GM18526 (cell line): ENCODE results near the gene IQCK.

Source experiments
- POLR2A ChIP-seq: IDR thresholded peaks from 3 replicates; pipeline ENCODE4 v1.6.1; 2011; ENCODE audit not compliant: insufficient read length; ENCODE audit errors: extremely low read depth

IQCK gene

DNA sequence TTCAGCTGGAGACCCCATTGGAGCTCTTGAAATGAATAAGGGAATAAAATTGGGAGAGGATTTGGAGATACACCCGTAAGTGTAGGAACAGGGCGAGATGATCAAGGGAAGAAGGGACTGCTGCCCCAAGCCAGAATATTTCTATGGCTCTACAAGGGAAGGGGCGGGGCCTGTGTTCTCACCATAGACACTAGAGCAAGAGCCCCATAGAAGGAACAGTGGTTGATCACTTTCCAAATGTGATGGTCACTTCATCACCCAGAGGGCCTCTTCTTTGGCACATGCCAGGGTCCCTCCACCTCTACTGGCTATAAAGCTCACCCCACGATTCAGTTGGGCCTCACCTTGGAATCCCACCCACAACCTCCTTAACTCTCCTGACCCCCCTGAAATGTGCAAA lies 141.5 kb downstream of the IQCK start:
- no peak for TF ChIP-seq POLR2A

DNA sequence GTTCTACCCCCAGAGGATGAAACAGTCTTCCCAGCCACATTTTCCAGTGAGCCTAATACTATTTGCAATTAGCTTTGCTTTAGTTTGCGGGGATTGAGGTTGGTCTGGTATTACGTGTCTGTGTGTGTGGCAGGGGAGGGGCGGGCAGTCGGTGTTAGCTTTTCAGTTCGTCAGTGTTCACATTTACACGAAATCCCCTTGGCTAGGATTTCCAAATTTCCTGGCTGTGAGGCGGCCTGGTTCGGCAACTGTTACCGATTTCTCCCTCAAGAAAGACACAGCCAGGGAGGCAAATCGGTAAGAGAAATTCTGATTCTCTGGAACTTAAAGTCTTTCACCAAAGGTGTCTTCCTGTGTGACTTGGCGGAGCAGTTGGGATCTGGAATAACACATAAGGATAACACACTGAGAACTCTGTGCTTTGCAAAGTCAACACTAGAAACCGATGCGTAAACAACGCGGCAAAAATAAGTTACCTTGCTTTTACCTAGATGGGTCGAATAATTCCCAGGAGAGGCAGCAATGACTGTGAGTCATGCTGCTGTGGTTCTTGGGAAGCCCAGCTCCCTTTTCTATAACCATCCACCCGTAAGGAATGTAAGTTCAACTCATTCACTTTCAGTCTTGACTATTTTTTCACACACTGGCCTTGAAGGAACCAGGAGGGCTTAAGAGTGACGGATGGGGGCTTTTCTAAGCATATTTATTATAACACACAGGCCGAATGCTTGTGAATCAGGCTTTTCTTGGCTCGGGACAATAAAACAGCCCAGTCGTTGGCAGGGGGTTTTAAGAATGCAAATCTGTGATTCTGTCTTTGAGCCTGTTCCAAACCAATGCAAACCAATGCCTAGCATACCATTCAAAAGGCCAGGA lies 142.3 kb downstream of the IQCK start:
- TF ChIP-seq POLR2A, result no peak

DNA sequence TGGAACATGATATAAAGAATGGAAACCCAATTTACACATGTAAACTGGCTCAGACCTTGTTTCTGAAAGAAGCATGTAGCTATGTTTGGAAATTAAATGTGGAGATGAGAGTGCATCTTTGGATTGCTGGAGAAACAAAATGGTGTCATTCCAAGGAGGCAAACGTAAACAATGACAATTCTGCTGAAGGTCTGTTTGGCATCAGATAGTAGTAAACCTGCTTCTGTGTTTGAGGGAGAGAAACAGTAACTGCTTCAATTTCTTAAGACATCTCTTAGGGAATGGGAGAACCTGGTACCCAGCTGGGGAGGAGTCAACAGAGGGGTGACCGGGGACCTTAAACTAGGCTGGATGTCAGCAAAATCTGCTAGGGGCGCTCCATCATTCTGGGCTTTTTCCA lies 143.1 kb downstream of the IQCK start:
- TF ChIP-seq POLR2A, result no peak

DNA sequence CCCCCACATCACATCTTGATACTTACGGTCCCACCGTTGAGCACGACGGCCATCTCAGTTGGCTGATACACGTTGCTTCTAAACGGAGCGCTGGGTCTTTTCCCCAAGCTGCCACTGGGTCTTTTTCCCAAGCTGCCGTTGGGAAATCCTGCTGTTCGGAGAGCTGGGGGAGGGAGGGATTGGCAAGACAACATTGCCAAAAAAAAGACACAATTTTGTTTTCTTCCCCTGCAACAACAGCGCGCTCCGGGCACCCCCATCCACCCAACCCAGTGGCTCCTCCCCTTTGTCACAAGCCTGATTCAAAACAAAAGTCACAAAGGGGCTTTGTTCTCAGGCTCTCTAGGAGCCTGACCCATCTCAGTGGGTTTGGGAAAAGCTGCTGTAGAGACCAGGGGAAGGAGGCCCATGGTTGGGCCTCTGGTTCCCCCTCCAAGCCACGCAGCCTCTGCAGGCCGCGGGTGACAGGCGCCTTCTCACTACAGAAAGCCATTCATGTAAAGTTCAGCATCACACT lies 143.8 kb downstream of the IQCK start:
- TF ChIP-seq POLR2A, result no peak

- no peak for TF ChIP-seq POLR2A
Observed at GRCh38 chr16:19863990-19864389, 145.9 kb downstream of the IQCK start.

GRCh38 chr16:19864566-19864965 lies 146.5 kb downstream of the IQCK start:
- TF ChIP-seq POLR2A, result no peak

DNA sequence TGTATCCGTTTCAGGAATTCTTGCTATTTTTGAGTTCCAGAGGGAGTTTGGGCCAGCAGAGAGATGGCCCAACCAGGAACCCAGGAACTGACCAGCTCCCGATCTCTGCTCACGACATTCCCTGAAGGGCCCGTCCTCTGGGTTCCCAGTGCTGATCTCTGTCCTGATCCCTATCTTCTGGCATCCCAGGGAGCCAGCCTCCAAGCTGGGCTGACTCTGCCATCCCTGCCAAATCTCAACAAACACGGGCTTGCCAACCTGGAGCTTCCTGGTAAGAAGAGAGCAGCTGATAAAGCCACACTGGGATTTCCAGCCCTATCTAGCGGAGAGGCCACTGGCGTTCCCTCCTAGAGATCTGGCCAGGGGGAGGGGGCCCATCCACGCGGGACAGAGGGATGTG lies 150.3 kb downstream of the IQCK start:
- TF ChIP-seq POLR2A, result no peak

- TF ChIP-seq POLR2A, result no peak
Observed at GRCh38 chr16:19871721-19872120, 153.7 kb downstream of the IQCK start.

GRCh38 chr16:19872179-19872863 lies 154.2 kb downstream of the IQCK start:
- no peak for TF ChIP-seq POLR2A

- no peak for TF ChIP-seq POLR2A
Observed at GRCh38 chr16:19872935-19873334, 154.9 kb downstream of the IQCK start.

- no peak for TF ChIP-seq POLR2A
Observed at GRCh38 chr16:19874026-19874425, 156.0 kb downstream of the IQCK start.

DNA sequence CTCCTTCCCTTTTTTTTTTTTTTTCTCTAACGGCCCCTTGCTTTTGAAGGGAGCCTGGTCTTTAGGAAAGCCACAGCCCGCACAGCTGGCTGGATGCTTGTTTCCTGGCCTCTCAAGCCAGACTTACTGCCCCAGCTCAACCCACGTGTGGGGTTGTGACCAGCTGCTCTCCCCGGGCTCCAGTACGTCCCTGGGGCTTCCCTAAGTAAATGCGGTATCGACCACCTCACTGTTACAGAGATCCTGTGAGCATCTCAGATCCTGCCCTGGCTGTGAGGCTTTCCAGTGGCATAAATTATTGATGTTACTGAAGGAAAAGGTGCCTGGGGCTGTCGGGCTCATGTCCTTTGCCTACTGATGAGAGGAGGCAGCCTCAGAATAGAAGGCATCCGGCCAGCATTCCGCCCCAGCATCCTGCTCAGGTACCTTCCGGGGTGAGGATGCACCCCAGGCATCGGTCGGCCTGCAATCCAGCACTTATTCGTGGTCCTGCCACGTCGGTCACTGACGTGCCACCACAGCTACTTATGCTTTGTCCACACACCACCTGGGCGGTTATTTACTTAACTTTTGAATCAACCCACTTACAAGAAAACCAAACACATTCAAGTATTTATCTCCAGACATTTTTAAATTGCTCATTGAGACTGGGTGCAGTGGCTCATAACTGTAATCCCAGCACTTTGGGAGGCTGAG lies 156.9 kb downstream of the IQCK start:
- no peak for TF ChIP-seq POLR2A

DNA sequence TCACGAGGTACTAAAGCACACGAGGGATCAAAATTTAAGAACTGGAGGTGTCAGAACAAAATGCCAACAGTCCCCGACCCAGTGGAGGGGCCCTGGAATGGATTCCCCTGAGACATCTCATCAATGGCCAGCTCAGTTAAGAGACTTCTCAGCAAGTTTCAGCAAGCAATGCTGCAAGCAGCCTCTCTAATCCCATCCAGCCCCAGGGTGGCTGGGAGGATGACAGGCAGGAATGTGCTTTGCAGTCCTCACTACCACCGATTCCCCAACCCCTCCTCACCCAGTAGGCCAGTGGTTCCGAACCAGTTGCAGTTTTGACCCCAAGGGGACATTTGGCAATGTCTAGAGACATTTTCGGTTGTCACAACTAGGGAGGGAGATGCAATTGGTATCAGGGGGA lies 157.8 kb downstream of the IQCK start:
- no peak for TF ChIP-seq POLR2A

DNA sequence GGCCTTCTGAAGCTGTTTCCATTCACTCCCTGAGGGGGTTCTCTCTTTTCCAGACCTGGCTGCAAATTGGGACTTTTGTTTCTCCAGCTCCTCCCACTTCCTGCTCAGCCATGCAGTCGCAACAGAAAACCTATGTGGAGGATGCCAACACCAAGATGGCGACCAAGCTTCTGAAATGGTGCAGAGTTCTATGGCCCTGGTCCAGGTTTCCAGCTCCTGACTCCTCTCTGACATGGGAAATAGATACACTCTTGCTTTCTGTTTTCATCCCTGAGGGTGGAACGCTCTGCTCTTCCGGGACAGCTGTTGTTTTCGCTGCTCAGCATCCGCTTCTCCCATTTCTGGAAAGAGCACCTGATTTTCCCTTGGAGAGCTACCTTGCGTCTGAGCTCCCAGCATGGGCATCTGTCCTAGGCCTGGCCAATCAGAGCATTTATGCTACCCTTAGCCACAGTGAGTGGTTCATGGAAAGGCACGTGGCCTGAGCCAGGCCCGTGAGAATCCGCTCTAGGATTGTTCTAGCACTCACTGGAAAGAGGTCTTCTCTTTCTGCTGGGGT lies 158.5 kb downstream of the IQCK start:
- TF ChIP-seq POLR2A, result no peak

GRCh38 chr16:19878757-19879156 lies 160.7 kb downstream of the IQCK start:
- TF ChIP-seq POLR2A, result no peak
